HG02571 (cell line): ENCODE results near the gene GRHL3.

ENCODE experiments used
- ATAC-seq: cut with Tn5 transposase; IDR thresholded peaks from one replicate; pipeline ENCODE4 v1.9.1; 2021; ENCODE audit warnings: mild to moderate bottlenecking, moderate library complexity; ENCODE audit not compliant: unreplicated experiment

GRHL3 gene

DNA sequence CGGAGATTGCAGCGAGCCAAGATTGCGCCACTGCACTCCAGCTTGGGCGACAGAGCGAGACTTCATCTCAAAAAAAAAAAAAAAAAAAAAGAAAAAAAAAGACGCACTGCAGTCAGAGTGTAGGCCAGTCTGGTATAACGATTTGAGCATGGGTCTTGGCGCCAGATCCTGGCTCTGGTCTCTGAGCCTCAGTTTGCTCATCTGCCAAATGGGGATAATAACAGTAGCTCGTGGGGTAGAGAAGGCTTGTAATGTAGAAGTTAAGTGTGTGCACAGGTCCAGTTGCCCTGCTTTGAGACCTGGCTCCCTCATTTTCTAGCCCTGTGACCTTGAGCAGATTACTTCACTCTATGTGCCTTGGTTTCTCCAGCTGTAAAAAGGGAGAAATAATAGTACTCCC lies 26.3 kb upstream of the GRHL3 start:
- no peak for ATAC-seq

DNA sequence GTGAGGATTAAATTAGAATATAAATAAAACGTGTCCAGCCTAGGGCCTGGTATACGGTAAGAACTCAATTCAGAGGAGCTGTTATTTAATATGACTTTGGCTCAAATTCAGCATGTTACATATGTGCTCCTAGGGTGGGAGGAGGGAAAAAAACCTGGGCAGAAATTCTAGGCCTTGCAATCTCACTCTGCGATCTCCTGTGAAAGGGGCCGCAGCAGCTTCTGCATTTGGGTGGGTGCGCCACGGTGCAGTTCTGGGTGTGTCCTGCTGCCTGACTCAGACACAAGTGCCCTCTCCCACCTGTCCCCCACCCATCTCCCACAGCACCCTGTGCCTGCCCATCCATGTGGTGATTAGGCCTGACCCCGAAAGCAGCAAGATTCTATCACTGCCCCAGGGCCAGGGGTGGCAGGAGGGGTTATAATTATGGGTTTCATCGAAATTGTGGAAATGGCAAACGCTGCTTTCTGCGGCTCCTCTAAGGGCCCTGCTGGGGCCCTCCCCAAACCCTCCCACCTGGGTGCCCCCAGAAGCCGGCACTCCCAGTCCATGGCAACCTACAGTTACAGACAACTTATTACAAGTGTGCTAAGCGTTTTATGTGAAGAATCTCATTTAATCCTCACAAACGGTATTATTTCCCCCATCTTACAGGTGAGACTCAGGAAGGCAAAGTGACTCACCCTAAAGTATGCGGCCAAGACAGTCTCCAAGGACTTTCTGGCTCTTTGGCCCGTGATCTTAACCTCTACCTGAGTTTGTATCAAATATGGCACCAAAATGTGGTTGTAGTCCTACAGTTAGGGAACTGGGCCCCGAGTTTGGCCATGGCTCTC lies 25.5 kb upstream of the GRHL3 start:
- no peak for ATAC-seq

DNA sequence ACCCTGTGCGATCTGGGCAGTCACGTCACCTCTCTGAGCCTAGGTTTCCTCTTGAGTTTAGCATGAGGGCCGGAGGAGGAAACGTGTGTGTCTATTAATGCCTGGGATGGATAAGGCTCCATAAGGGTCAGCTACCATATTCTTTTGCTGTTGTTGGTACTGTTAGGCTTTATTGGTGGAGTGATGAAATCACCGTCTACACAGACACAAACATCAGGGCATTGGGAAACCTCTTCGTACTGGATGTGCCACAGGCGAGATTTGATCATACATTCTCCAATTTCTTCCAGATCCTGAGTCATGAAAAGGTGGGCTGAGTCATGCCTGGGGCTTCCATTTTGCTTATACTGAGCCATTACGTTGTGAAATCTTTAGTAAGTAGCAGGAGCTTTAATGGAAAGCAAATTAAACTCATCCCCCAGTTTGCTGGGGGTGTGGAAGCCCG lies 24.9 kb upstream of the GRHL3 start:
- ATAC-seq = no peak

DNA sequence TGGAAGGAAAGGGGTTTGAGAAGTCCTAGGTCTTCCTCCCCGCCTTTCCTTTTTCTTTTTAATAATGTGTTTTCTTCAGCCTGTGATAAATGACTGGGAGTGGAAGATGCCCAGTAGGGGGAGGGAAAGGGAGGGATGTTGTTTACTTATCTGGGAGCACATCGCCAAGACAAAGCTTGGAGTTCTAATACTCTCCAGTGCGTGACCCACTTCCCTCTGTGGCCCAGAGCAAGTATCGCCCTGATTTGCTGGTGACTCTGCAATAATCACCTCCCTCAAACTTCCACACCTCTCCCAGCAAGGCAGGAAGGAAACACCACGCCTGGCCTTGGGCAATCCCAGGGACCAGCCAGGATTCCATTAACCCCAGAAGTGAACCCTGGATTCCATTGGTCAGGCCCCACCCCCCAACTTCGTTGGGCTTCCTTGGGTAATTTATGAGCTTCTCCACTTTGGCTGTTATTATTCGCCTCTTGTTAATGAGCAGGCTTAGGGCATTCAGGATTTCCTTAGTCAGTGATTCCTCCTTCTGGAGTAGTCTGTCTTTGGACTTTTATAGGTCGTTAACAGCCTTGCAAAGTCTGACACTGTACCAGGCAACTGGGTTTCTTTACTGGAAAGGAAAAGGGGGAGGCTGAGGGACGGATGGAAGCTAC lies 24.3 kb upstream of the GRHL3 start:
- ATAC-seq = no peak

DNA sequence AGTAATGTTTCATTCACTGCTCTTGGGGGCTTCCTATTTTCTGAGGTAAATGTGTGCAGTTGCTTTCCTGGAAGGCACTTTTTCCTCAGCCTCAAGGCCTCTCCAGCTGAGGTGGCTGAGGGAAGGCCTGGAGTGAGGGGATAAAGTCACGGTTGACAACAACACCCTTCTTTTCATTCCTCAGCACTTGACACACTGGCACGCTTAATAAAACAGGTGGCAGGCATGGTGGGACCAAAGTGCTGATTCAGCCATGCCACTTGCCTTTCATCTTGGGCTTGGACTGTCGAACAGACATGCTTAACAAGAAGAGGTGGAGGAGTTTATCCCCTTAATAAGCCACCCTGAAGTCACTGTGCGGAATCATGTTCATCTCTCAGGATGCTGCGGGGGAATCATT lies 23.6 kb upstream of the GRHL3 start:
- ATAC-seq = no peak

DNA sequence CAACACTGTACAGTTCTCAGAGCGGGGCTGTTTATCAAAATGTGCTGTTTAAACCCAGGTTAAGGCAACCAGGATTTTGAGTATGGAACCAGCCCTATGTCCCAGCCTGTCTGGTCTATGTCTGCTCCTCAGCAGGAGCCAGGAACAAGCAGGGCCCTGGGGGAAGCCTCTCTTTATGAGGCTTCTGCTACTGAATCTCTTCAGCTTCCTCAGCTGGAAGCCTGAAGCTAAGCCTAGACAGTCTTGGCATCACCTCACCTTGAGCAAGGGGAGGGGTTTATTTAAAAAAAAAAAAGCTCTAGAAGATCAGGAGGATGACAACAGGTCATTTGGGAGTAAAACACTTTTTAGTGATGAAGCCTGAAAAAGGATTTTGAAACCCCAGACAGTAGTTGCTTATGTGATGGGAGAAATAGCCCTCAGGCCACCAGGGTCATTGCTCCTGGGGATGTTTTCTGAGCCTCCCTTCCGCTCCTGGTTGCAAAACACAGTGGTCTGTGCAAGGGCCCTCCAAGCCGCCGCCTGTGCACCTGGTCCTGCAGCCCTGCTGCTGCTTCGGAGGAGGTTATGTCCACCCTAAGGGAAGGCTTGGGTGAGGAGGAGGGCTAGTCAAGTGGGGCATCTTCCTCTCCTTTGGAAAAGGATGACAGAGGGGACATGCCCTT lies 21.8 kb upstream of the GRHL3 start:
- no peak for ATAC-seq

DNA sequence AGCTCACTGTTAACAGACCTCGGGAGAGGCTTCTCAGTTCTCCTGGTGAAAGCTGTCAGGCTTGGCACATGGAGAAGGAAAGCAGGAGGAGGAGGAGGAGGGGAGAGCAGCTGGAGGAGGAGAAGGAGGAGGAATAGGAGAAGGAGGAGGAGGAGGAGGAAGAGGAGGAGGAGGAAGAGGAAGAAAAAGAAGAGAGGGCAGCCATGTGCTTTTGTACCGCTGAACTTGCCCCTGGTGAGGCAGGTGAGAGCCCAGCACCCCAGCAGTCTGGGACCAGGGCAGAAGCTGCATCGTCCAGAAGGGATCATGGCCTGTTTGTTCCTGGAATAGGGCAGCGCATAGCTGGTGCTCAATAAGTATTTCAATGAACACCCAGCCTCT lies 21.3 kb upstream of the GRHL3 start:
- ATAC-seq = no peak

DNA sequence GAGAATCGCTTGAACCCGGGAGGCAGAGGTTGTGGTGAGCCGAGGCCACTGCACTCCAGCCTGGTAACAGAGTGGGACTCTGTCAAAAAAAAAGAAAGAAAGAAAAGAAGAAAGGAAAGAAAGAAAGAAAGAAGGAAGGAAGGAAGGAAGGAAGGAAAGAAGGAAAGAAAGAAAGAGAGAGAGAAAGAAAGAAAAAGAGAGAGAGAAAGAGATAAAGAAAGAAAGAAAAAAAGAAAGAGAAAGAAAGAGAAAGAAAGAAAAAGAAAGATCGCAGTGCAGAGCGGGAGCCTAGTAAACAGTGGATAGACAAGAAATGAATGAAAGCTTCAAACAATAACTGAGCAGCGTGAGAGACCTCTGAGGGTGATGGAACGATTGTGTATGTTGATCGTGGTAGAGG lies 20.6 kb upstream of the GRHL3 start:
- ATAC-seq = no peak

DNA sequence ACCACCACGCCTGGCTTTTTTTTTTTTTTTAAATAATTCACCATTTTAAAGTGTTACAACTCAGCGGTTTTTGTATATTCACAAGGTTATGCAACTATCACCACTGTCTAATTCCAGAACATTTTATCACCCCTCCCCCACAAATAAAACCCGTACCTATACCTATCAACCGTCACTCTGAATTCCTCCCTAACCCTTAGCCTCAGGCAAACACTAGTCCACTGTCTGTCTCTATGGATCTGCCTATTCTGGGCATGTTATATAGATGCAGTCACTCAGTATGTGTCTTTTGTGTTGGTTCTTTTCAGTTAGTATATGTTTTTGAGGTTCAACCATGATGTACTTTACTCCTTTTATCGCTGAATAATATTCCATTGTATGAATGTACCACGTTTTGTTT lies 19.3 kb upstream of the GRHL3 start:
- no peak for ATAC-seq

DNA sequence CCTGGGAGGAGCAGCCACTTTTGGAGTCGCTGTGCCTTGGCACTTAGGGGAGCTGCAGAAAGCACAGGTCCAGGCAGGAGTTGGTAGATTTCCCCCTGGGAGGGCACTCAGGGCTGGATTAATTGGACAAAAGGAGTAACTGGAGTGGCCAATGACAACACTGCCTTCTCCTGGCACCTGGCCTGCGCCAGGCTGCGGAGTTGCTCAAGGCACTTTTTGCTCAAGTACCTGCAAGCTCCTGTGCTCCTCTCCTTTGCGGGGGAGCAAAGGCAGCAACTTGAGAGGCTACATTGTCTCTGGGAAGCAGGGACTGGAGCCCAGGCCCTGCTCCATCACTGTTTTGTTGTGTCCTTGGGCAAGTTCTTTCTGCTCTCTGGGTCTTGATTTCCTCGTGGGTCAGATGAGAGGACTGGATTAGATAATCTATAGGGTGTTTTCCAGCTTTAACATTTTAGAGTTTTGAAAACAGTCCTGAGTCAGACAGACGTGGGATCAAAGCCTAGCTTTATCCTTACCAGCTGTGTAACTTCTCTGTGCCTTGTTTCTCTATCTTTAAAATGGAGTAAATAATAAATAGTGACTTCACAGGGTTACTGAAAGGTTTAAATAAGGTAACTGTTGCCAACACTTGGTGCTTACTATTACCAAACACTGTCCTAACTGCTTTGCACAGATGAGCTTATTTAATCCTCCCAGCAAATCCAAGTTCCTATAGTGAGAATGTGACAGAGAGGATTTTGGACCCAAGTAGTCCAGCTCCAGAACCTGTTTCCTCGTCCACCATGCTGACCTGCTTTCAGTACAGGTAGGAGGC lies 18.0 kb upstream of the GRHL3 start:
- ATAC-seq = no peak

DNA sequence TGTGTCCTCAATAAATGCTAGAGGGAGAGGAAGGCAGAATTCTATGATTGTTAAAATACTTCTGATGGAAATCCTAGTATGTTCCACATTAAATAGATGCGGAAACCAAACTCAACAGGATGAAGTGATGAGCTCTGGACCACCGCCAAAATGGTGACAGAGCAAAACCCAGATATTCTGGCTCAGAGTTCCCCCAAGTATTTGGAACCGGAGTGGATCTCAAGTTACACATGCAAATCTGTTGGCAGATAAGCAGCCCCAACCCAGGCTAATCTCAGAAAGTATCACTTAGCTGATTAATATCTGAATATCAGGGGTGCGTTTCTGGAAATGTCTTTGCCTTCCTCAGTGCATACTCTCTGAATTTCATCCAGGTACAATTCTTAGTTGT lies 17.4 kb upstream of the GRHL3 start:
- no peak for ATAC-seq

DNA sequence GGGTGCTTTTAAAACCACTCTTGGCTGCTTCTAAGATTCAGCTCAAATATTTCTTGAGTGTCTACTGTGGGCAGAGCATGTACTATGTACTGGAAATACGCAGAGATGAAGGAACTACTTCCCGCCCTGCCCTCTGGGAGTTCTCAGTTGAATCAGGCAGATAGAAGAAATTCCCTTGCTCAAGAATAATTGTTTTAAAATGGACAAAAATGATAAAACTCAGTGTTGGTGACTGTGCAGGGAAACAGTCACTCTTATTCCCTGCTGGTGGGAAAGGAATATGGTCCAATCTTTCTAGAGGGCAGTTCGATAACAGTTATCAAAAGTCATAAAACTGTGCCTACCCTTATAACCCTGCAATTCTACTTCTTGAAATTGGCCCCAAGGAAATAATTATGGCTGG lies 16.9 kb upstream of the GRHL3 start:
- ATAC-seq = no peak

DNA sequence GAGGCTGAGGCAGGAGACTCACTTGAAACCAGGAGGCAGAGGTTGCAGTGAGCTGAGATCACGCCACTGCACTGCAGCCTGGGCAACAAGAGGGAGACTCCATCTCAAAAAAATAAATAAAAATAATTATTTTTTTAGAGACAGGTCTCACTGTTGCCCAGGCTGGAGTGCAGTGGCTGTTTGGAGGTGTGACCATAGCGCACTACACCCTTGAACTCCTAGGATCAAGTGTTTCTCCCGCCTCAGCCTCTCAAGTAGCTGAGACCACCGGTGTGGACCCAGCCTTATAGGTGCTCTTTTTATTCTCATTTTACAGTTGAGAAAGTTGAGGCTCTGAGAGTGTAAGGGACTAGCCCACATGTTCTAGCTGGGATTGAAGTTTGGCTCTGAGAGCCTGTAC lies 15.6 kb upstream of the GRHL3 start:
- ATAC-seq = no peak

DNA sequence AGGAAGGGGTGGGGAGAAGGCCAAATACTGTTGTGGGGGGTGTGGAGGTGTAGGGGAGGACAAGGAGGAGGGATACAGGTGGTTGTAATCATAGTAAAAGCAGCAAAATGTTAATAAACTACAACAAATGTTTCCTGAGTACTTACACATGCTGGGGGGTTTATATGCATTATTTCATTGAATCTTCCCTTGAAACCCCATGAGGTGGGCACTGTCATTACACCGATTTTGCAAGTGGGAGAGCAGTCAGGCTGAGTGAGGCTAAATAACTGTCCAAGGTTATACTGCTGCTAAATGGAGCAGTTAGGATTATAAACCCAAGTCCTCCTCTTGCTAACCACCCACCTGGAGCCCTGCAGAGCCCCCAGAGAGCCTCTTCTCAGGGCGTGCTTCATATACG lies 14.4 kb upstream of the GRHL3 start:
- no peak for ATAC-seq

DNA sequence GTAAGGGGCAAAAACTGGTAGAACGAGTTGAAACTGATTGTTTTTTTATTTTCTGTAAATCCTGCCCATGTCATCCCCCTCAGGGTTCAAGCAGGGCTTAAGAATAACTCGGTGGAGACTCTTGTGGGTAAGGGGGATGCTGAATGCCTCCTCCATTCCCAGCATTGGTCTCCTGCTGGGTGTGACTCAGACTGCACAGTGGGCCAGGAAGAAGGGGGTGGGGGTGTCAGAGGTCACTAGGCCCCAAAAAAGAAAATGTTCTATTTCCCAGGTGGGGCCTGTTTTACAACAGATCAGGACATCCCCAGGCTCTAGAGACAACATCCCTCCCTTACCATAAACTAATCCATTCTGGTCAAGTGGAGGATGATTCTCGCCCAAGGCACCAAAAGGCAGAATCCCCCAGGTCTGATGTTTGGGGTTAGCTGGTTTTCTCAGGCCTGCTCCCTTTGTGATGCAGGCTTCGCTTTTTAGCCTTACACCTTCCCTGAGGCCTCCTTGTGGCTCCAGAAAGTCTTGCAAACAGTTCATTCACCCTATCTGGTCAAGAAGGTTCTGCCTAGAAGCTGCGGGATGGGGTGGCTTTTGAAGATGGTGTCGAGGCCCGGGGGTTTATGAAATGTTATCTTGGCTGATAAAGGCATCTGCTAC lies 10.7 kb upstream of the GRHL3 start:
- ATAC-seq = no peak

DNA sequence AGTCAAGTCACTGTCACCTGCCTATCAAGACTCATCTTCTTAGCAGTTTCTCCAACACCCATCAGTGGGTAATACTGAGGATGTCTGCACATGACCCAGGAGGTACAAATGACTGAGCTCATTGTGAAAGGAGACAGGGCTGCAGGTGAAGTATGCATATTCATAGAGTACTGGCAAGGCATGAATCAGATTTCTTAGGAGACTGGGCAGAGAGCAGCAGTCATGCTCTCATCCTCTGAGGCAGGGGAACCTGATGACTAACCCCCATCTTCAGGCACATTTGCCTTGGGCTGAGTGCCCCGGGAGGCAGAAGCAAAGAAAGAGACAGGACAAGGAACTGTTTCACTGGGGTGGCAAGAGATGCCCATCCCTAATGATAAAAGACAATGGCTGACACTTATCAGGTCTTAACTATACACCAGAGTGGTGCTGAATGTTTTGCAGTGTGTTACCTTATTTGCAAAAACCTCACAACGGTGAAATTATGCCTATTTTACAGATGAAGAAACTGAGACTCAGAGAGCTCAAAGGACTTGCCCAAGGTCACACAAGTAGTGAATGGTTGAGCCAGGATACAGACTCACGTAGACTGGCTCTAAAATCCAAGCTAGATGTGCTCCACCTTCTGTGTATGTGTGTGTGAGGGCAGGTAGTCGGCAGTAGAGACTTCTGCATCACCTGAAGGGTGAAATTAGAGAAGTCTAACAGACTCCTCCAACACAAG lies 9.2 kb upstream of the GRHL3 start:
- no peak for ATAC-seq

DNA sequence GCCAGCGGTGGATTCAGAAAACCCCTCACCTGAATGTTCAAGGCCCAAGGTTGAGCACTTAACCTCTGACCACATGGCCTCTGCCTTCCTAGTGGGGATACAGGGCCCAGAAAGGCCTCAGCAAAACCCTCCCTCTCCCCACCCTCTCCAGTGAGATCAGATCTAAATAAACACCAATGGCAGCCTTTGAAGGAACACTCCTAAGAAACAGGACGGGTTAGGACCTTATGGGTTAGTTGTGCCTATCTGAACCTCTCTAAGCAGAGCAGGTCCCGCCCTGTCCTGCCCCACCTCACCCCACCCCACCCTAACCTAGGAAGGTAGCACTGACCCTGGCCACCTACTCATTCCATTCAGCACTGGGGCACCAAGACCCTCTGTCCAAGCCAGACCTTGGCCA lies 7.9 kb upstream of the GRHL3 start:
- no peak for ATAC-seq

DNA sequence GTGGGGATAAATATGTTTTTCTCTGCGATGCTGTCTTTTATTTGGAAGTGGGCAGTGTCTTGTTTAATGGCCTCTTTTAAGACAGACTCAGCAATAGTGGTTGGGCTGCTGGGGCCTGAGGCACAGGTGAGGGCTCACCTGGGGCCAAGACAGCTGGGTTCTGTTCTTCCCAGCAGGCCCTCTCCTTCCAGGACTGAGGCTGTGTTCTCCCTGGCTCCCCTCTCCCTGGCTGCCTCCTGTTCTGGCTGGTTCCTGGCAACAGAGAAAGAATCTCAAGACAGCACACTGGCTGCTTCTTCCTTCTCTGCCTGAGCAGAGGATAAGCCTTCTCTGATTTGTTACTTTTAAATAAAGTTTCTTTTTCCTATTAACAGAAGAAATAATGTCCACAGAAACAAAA lies 7.4 kb upstream of the GRHL3 start:
- no peak for ATAC-seq

DNA sequence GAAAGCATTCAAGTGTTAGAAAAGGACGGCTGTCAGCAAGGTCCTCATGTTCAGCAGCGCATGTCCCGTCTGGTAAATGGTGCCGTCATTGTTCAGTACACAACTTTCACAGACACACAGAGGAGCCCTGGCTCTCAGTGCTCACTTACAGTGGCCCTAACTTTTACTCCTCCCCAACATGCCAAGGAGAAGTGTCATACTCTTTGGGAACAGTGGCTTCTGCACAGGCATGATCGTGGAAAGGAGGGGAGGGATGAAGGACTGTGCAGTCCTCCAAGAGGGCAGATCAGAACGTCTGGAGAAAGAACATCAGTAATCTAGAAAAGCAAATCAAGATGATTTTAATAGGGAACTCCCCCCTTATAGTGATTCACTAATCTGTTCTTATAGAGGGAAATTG lies 3.8 kb upstream of the GRHL3 start:
- no peak for ATAC-seq

DNA sequence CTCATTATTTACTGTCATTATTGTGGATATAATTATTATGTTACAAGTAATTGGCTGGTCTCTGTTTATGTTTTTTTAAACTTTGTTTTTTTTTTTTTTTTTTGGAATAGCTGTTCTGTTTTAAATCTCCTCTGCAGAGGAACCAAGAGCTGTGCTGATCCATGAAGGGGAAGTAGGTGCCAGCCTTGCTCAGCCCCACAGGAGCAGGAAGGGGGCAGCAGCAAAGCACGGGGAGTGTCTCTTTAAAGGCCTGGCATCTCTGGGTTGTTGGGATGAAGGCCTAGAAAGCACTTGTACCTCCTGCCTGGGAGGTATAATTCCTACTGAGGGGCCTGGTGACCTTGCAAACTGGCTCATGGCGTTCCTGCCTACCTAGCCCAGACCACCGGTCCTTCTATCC lies 2.5 kb upstream of the GRHL3 start:
- ATAC-seq = no peak
